Activated CD4-positive, alpha-beta T cell treated with anti-CD3 and anti-CD28 coated beads, Interleukin-10, Interleukin-2, amounts not matched to agents 100 ng/mL and 50 ng/mL, durations not matched to agents 16 hours and 8 hours (primary cell): ENCODE data around the gene SSC5D.
"Not testable (repeated sequence)": the region's sequence is repeated elsewhere in the genome, so short reads cannot be mapped to it uniquely, and the experiment has no call there.

ENCODE experiments used
- DNase-seq: peaks from one replicate; pipeline ENCODE4 v3.0.0-alpha.2; 2020

Gene SSC5D

DNA sequence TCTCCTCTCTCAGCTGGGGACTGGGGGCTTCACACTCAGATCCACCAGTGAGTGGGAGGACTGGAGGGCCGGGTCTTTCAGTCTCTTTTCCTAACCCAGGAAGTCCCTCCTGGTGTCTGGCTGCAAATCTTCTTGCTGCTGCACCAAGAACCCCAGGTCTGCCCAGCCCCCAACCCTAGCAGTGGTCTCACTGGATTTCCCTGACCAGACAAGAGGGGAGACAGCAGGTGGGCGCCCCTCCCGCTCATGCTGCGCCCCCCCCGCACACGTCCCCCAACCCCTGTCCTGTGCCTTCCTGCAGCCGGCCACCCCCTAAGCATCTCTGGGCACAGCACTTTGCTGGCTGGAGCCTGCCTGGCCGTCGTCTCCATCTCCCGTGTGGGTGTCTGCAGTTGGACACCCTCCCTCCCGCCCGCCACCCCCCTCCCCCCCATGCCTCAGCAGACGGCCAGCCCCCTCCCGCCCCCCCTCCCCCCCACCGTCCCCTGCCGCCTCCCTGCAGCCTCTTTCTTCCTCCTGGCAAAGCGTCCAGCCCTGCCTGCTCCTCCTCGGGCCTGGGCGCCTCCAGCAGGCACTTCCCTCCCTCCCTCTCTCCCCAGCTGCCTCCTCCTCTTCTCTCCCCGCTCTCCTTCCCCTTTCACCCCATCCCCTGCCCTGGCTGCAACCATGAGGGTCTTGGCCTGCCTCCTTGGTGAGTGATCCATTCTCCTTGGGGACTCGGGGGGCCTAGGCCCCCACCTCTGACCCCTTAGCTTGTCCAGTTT, at the start of gene SSC5D:
SSC5D (plus strand) TSS at position 513 of the 764 bp plus-strand sequence; CDS start at position 667, 154 bp downstream.
- no peak for DNase-seq

DNA sequence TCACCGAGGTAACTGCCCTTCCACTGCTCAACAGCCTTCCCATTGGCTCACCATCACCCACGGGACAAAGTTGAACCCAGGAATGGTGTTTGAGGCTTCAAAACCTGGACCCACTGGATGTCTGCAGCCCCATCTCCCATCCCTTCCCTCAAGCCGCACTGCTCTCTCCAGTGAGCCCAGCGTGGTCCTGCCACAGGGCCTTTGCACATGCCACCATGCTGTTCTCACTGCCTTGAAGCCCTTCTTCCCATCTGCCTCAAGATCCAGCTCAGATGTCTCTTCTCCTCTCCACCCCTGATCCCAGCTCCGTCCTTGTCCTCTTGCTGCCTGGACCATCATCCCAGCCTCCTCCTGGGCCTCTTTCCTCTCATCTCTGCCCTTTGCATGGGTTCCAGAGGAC, 49.2 kb upstream of the SSC5D start:
- DNase-seq = no peak

DNA sequence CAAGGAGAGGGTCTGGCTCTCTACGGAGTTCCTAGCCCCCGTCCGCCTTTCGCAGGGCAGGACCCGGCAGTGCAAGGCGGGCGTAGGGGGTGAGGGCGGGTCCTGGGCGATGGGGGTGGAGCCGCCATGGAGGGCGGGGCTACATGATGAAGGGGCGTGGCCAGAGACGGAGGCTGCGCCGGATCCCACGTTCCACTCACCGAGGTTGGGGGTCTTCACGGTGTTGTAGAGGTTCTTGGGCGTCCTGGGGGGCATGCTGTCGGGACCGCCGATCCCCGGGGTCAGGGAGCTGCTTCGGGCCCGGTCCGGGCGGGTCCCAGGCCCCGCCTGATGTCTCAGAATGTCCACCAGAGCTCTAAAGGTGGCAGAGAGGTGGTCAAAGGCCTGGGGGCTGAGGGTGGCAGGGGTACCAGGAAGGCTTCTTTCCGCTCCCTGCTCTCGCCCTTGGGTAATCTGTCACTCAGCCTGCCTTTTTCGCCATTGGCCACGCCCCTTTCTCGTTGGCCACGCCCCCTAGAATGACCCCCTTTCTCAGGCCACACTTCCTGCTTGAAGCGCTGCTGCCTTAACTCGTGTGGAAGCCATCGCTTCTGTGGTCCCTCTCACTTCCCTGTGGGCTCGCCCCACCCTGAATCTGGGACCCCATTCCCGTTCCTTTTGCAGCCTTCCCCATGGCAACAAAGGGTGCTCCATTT, 47.7 kb upstream of the SSC5D start:
- no peak for DNase-seq

DNA sequence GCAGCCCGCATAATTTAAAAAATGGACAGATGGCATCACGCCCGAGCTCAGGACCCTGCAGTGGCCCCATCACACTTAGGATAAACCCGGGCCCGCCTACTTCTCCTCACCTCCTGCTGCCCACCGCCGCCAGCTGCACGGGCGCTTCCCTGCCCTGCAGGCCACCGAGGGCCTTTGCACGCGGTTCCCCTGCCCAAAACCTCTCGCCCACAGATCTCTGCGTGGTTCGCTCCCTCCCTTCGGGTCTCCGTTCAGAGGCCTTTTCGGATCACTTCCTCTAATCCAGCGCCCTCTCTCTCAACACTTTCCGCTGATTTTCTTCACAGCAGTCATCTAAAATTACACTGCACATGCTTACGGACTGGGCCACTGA, 46.9 kb upstream of the SSC5D start:
- DNase-seq = no peak

DNA sequence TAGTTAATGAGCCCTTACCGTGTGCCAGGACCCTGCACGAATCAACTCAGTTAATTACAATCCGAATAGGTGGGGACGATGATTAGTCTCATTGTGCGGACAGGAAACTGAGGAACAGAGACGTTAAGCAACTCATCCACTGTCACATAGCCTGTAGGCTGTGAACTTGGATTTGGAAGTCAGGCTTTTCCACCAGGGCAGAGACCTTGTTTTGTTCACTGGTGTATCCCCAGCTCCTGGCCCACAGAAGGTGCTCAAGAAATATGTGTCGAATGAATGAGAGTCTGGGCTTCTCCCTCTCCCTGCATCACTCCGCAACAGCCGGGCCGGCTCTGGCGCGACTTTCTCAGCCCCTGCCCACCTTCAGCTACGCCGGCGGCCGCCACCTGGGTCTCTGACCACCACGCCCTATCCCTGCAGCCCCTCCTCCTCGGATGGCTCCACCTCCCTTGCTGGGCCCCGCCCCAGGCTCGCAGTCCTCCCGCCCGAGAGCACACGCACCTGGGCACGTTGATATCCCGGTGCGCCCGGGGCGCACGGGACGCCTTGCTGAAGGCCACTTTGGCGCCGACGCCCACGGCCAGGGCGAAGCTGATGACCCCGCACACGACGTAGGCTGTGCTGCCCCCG, 46.4 kb upstream of the SSC5D start:
- no peak for DNase-seq

DNA sequence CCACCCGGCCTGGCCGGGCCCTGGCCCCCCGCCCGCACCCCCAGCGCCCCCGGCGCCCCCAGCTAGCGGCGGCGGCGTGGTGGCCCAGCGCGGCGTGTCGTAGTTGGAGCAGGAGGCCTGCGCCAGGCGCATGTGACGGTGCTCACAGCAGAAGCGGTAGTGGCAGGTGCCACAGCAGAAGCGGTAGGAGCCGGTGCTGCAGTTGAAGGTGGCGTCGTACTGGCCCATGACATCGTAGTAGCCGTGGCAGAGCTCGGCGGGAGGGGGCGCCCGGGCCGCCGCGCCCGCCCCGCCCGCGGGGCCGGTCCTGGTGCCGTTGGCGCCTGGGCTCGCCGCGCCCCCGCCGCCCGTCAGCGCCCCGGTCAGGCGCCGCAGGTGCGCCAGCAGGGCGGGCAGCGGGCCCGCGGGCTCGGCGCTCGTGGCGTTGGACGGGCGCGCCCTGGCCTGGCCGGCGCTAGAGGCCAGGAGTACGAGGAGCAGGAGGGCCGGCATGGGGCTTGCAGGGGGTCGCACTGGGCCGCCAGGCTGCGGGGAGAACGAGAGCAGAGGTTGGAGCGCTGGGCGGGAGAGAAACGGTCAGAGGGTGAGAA, 45.8 kb upstream of the SSC5D start:
- no peak for DNase-seq

DNA sequence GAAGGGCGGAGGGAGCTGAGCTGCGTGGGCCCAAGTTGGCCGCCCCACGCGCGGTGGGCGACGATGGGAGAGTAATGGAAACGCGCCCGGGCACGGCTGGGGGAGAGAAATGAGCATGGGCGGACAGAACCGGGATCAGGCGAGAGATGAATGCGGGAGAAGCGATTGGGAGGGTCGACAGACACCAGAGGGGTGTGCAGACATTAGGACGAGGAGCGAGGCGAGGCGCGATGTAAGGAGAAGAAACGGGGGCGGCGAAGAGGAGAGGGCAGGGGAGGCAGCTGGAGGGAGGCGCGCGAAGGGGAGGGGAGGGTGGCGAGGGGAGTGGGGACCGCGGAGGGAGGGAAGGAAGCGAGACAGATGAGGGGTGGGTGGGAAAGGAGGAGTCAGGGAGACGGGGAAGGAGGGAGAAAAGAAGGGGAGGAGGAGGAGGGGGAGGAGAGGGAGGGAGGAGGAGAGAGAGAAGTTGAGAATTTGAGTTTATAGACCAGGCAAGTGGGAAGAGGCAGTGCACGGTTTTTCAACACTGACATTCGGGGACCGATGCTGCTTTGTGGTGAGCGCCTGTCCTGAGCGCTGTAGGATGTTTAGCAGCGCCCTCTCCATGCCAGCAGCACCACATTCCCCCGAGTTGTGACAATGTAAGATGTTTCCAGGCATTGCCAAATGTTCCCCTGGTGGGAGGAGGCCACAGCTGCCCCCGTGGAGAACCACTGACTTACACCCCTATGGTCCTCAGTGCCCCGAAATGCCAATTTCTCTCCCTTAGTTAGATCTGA, 45.0 kb upstream of the SSC5D start, which contains the start of gene SHISA7:
SHISA7 (minus strand) TSS at position 256 of the 779 bp plus-strand sequence. CDS start 437 bp downstream, outside the sequence.
- no peak for DNase-seq

DNA sequence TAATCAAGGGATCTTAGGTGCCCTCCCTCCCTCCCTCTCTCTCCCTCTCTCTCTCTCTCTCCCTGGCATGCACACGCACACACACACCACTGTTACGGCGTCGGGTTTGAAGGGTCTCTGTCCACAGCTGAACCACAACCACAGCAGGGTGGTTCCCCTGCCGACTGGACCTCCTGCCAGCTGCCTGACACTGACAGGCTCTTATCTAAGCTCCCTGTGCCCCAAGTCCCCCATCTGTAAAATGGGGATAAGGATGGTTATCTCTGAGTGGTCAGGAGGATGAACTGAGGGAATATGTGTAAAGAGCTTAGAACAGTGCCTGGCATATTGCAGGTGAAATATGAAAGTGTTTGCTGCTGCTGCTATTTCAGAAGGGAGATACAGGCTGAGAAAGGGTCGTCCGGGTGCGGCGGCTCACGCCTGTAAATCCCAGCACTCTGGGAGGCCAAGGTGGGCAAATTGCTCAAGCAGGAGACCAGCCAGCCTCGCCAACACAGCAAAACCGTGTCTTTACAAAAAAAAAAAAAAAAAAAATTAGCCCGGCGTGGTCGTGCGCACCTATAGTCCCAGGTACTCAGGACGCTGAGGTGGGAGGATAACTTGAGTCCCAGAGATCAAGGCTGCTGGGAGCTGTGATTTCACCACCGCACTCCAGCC, 44.3 kb upstream of the SSC5D start:
- no peak for DNase-seq

DNA sequence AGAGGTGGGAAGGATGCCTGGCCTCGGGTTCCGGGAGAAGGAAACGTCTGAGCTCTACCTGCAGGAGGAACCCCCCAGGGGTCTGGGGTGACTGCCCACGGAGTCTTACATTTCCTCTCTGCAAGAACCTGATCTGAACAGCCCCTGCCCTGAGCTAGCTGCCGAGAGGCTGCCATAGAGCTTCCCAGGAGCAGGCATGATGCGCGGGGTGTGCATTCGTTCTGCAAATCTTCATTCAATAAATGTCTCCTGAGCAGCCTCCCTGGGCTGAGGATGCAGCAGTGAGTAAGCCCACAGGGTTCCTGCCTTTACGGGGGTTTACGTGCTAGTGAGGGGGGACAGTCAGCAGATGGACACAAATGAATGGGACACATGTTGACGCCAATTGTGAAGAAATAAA, 43.6 kb upstream of the SSC5D start:
- no peak for DNase-seq

DNA sequence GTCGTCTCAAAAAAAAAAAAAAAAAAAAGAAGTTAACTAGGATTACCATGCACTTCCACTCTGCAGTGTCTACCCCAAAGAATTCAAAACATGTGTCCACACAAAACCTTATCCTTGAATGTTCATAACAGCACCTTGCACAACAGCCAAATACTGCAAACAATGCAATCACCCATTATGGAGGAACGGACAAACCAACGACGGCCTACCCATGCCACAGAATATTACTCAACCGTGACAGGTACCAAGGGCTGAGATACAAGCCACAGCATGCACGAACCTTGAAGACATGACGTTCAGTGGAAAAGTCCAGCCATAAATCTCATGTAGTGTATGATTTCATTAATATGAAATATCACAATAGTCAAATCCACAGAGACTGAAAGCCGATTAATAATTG, 42.2 kb upstream of the SSC5D start:
- DNase-seq = no peak

DNA sequence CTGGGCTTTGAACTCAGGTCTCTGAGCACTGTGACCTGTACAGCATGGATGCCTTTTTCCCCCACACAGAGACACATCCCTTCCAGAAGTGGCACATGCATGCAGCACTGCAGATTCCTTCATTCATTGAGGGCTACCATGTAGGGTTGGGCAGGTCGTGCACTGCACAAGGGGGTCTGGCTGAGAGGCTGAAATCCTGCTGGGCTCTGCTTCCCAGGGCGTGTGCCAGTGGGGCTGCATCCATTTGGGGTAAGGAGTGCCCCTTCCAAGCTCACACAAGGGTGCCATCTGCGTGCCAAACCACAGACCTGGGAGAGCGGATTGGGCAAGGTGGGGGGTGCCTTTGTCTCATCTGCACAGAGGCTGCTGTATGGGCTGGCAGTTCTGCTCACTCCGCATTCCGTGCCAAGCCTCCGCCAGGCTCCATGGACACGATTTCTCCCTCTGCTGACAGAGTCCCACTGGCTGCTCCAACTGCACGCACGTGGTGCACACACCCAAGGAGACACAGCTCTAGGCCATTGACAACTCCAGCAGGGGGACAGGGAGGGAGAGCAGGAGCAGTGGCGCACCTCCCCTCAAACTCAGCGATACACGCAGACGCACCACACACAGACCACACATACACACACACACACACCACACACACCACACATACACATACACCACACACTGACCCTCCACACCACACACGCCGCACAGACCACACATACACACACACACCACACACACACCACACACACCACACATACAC, 40.6 kb upstream of the SSC5D start:
- DNase-seq = no peak

DNA sequence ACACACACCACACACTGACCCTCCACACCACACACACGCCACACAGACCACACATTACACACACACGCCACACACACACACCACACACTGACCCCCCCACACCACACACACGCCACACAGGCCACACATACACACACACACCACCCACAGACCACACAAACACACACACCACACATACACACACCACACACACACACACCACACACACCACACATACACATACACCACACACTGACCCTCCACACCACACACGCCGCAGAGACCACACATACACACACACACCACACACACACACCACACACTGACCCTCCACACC, 40.1 kb upstream of the SSC5D start:
- not testable (repeated sequence) for DNase-seq

DNA sequence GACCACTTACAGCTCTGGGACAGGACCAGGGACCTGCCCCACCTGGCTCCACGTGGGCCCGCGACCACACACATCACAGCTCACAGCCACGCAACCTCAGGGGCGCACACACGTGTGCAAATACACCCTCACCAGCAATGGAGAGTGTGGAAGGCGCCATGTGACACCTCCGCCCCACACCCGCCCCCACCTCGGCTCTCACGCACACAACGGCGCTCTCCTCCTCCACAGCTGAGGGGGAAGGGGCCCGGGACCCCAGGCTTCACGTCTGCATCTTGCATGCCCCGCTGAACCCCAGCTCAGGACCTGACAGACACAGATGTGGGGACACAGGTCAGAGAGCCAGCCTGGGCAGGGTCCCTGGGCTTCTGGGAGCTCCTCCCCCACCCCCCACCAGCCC, 38.8 kb upstream of the SSC5D start:
- DNase-seq = no peak

DNA sequence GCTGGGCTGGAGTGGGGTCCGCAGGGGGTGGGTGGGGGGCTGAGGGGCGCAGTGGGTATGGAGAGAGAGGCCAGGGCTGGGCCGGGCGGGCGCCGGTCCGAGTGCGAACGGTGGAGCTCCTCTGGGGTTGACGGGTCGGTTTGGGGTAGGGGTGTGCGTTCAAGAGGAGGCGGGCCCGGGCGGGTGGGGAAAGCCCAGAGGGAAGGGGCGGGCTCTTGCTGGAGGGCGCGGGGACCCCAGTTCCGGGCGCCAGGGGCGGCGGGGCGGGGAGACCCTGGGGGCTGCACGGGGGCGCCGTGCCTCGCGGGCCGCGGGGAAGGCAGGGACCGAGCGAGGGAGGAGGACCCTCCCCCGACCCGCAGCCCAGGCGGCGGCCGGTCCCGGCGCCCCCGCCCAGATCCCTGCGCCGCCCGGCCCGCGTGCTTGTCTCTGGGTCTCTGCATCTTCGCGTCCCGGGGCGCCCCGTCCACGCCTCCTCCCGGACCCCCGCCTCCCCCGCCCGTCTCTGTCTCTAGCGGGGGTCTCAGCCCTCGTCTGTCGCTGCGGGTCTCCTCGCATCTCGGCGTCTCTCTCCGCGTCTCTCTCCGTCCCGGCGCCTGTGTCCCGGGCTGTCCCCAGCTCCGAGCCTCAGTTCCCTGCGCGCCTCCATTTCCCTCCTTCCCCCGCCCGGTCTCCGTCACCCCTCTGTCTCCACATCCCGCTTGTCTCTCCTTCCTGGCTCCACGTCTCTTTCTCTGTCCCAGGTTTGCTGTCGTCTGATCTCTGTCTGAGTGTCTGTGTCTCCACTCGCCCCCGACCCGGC, 36.9 kb upstream of the SSC5D start:
- no peak for DNase-seq

DNA sequence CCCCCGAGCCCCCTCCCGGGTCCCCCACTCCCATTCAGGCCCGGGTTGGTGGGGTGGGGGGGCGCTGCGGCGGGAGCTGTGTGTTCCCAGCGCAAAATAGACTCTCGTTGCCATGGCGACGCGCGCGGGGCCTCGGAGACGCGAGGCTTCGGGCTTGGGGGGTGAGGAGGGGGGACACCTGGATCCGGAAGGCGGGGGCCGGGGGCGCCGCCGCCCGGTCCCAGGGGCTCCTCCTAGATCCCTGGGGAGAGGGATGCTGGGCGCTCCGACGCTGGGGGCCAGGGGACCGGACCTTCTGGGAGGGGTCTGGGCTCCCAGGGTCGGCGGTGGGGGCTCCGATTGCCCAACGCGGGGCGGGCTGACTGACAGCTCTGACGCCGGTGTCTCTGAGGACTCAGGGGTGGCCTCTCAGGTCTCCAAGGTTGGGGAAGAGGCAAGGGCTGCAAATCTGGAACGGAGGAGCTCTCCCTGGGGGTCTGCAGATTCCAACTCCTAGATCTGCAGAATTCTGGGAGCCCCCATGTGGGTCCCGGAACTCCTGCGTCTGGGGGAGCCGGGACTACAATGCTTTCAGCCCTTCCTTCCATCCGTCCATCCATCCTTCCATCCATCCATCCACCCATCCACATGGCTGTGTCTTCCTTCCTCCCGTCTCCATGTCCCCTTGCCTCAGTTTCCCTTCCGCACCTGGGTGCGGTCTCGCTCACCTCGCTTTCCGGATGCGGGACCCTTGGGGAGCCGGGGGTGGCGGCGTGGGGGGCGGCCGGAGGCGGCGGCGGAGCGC, 36.1 kb upstream of the SSC5D start:
- DNase-seq = no peak

DNA sequence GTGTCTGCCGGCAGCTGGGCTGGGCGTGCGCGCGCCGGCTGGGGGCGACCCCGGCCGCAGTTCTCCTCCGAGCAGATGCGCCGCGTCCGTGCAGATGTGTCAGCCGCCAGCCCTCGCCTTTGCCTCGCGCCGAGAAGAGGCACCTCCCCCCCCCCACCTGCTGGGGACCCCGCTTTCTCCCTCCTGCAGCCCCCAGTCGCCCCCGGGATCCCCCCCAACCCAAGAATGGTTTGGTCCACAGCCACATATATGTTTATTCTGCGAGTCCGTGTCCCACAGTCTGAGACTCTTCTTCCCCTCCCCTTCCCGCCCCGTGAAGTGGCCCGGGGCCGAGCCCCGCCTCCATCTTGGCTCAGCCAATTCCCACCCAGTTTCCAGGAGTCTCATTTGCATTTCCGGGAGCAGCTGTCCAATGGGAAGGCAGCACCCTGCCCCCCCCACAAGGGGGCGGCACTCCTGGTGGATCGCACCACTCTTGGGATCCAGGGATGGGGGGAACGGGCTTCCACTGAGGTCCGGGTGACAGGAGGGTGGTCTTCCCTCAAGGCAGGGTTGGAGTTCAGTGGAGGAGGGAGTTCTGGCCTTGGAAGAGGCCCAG, 35.4 kb upstream of the SSC5D start:
- DNase-seq = peak; percentile 63

DNA sequence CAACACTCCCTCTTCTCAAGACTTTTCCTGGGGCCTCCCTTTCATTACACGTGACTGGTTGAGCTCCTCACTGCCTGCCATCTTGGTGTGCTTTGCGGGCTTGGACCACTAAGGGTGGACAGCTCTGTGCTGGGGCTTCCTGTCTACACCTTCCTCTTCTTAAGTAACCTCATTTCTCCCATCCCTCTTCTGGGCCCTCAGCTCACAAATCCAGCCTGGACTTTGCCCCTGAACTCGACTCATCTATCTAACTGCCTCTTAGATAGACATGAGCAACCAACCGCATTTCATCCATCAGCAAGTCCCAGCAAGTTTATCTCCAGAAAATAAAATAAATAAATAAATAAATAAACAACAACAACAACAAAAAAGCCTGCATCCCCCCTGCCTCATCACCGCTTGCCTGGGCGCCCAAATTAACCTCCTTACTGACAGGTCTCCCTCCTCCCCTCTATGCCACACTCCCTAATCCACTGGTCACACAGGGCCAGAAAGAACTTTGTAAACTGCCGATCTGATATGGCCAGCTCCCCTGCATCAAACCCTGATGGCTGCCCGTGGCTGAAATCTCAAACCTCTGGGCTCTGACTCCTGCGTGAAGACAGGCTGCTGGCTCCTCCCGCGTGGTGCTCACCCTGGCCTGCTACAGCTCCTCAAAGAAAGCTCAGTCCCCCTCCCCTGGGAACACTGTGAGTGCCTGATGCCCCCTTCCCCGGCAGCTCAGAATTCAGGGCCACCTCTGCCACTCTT, 34.5 kb upstream of the SSC5D start:
- DNase-seq = no peak

DNA sequence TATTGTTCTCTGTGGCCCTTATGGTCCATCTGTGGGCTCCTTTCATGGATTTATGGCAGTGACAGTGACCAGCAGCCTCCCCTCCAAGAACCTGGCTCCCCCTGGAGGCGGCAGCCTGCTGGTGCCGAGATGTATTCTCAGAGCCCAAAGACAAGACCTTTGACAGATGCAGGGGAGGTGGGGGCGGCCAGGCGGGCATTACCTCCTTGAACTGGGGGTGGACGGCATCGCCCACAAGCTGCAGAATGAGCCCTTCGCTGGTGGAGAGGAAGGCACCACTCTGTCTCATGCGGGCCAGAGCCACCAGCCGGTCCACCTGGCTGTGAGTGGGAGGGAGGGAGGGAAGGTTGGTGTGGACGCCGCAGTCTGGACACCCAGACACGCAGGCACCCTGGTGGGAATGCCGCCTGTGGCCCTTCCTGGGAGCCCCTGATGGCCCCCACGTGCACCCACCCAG, 33.4 kb upstream of the SSC5D start:
- DNase-seq = peak; percentile 56
